Measurements from ENCODE around the gene ASB18.

DNA sequence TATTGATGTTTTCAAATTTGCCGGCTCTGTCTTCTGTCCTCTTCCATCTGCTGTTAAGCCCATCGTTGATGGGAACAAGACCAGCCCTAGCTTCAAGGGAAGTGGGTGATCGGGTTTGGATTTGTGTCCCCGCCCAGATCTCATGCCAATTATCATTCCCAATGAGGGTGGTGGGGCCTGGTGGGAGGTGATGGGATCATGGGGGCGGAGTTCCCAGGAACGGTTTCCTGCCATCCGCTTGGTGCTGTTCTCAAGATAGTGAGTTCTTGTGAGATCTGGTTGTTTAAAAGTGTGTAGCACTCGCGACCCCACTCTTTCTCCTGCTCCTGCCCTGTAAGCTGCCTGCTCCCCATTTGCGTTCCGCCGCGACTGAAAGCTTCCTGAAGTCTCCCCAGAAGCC lies 9.5 kb downstream of the ASB18 start:
- TF ChIP-seq, protein P1, sequence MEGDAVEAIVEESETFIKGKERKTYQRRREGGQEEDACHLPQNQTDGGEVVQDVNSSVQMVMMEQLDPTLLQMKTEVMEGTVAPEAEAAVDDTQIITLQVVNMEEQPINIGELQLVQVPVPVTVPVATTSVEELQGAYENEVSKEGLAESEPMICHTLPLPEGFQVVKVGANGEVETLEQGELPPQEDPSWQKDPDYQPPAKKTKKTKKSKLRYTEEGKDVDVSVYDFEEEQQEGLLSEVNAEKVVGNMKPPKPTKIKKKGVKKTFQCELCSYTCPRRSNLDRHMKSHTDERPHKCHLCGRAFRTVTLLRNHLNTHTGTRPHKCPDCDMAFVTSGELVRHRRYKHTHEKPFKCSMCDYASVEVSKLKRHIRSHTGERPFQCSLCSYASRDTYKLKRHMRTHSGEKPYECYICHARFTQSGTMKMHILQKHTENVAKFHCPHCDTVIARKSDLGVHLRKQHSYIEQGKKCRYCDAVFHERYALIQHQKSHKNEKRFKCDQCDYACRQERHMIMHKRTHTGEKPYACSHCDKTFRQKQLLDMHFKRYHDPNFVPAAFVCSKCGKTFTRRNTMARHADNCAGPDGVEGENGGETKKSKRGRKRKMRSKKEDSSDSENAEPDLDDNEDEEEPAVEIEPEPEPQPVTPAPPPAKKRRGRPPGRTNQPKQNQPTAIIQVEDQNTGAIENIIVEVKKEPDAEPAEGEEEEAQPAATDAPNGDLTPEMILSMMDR (tag by site-specific recombination; IDR thresholded peaks at IDR 0.05): no peak
- TF ChIP-seq, protein P2, sequence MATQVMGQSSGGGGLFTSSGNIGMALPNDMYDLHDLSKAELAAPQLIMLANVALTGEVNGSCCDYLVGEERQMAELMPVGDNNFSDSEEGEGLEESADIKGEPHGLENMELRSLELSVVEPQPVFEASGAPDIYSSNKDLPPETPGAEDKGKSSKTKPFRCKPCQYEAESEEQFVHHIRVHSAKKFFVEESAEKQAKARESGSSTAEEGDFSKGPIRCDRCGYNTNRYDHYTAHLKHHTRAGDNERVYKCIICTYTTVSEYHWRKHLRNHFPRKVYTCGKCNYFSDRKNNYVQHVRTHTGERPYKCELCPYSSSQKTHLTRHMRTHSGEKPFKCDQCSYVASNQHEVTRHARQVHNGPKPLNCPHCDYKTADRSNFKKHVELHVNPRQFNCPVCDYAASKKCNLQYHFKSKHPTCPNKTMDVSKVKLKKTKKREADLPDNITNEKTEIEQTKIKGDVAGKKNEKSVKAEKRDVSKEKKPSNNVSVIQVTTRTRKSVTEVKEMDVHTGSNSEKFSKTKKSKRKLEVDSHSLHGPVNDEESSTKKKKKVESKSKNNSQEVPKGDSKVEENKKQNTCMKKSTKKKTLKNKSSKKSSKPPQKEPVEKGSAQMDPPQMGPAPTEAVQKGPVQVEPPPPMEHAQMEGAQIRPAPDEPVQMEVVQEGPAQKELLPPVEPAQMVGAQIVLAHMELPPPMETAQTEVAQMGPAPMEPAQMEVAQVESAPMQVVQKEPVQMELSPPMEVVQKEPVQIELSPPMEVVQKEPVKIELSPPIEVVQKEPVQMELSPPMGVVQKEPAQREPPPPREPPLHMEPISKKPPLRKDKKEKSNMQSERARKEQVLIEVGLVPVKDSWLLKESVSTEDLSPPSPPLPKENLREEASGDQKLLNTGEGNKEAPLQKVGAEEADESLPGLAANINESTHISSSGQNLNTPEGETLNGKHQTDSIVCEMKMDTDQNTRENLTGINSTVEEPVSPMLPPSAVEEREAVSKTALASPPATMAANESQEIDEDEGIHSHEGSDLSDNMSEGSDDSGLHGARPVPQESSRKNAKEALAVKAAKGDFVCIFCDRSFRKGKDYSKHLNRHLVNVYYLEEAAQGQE (tag by site-specific recombination; IDR thresholded peaks at IDR 0.05): no peak
- TF ChIP-seq ZNF544 (tag by site-specific recombination; IDR thresholded peaks at IDR 0.05) (no peak), ZEB2 (tag by site-specific recombination; IDR thresholded peaks at IDR 0.05) (no peak), ZNF121 (tag by site-specific recombination; IDR thresholded peaks at IDR 0.05) (no peak), BCL11B (tag by site-specific recombination; IDR thresholded peaks at IDR 0.05; ENCODE audit: low read depth) (no peak), SP2 (tag by site-specific recombination; IDR thresholded peaks at IDR 0.05) (no peak), ZNF37A (tag by site-specific recombination; IDR thresholded peaks at IDR 0.05) (no peak), OVOL3 (tag by site-specific recombination; IDR thresholded peaks at IDR 0.05) (no peak)
- TF ChIP-seq, protein P3, sequence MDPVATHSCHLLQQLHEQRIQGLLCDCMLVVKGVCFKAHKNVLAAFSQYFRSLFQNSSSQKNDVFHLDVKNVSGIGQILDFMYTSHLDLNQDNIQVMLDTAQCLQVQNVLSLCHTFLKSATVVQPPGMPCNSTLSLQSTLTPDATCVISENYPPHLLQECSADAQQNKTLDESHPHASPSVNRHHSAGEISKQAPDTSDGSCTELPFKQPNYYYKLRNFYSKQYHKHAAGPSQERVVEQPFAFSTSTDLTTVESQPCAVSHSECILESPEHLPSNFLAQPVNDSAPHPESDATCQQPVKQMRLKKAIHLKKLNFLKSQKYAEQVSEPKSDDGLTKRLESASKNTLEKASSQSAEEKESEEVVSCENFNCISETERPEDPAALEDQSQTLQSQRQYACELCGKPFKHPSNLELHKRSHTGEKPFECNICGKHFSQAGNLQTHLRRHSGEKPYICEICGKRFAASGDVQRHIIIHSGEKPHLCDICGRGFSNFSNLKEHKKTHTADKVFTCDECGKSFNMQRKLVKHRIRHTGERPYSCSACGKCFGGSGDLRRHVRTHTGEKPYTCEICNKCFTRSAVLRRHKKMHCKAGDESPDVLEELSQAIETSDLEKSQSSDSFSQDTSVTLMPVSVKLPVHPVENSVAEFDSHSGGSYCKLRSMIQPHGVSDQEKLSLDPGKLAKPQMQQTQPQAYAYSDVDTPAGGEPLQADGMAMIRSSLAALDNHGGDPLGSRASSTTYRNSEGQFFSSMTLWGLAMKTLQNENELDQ (tag by site-specific recombination; IDR thresholded peaks at IDR 0.05; ENCODE audit: low read depth): no peak
- TF ChIP-seq, protein P4, sequence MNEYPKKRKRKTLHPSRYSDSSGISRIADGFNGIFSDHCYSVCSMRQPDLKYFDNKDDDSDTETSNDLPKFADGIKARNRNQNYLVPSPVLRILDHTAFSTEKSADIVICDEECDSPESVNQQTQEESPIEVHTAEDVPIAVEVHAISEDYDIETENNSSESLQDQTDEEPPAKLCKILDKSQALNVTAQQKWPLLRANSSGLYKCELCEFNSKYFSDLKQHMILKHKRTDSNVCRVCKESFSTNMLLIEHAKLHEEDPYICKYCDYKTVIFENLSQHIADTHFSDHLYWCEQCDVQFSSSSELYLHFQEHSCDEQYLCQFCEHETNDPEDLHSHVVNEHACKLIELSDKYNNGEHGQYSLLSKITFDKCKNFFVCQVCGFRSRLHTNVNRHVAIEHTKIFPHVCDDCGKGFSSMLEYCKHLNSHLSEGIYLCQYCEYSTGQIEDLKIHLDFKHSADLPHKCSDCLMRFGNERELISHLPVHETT (tag by site-specific recombination; IDR thresholded peaks at IDR 0.05): no peak
